ENCODE results near the gene FGF1. TPM values are rescaled to one million over a fixed set of nuclear protein-coding genes. Genes with fewer than 3 reads are reported as not detected.

FGF1 gene
- total RNA-seq, 1 donor from 2014 or later, result not detected

DNA sequence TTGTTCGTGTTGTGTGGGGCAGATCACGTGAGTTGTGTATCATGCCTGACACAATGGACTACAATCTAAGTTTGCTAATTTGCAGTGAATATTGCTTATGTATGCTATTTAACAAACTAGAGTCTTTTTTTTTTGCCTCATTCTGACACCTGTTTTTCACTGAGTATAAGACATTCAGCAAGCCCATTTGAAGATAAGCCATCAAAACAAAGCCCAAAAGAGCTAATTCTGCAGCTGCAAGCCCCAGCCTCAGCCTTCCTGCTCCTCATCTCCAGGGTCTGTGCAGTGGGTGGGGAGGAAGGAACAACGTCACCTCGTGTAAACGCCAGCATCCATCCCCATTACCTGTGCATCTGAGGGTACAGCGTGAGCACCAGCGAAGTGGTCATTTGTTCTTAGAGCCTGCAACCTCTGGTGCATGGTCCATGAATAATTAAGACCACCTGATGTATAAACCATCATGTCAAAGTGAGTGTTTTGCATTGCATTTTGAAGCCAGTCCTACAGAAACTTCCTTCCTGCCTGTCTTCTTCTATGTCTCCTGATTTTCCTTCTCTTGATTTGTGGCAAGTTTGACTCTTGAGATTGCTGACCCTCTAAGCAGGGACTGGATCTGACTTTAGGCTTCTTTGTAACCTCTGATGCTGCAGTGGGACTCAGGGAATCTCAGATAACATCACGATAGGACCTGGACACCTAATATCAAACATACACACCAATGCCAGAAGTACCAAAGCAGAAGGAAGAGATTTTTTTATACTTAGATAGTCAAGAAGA lies 73.2 kb downstream of the FGF1 start:
- Histone ChIP-seq H3F3A (ENCODE audit: low read depth) (no peaks in the 10 kb centered on the region), H3K4me3 (no peak overlapping the region), H3K27ac (no peak overlapping the region), H3K9ac (no peak overlapping the region), H3K4me1 (no peaks in the 10 kb centered on the region), H3K27me3 (no peaks in the 10 kb centered on the region), H3K4me2 (no peak overlapping the region), H3K36me3 (no peaks in the 10 kb centered on the region), H2AFZ (replicated peaks) (no peak overlapping the region), H3K79me2 (ENCODE audit: low read depth) (no peaks in the 10 kb centered on the region), H3K9me3 (ENCODE audit: low read depth) (no peaks in the 10 kb centered on the region), H4K20me1 (ENCODE audit: low read depth) (no peaks in the 10 kb centered on the region)
- Mint-ChIP-seq H3K27me3 (ENCODE audit: insufficient read depth, low read depth) (peaks cover 10% of the 10 kb centered on the region), H3K4me3 (no peak overlapping the region), H3K36me3 (no peaks in the 10 kb centered on the region), H3K9me3 (no peaks in the 10 kb centered on the region), H3K4me1 (peaks cover 4% of the 10 kb centered on the region), H3K27ac (no peak overlapping the region)
- TF ChIP-seq, protein P1, sequence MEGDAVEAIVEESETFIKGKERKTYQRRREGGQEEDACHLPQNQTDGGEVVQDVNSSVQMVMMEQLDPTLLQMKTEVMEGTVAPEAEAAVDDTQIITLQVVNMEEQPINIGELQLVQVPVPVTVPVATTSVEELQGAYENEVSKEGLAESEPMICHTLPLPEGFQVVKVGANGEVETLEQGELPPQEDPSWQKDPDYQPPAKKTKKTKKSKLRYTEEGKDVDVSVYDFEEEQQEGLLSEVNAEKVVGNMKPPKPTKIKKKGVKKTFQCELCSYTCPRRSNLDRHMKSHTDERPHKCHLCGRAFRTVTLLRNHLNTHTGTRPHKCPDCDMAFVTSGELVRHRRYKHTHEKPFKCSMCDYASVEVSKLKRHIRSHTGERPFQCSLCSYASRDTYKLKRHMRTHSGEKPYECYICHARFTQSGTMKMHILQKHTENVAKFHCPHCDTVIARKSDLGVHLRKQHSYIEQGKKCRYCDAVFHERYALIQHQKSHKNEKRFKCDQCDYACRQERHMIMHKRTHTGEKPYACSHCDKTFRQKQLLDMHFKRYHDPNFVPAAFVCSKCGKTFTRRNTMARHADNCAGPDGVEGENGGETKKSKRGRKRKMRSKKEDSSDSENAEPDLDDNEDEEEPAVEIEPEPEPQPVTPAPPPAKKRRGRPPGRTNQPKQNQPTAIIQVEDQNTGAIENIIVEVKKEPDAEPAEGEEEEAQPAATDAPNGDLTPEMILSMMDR (IDR thresholded peaks at IDR 0.05), result no peak
- TF ChIP-seq EZH2phosphoT487 (IDR thresholded peaks at IDR 0.05) (no peak), EZH2 (IDR thresholded peaks at IDR 0.05) (no peak)
- no peak for DNase-seq (ENCODE audit: low spot score)

DNA sequence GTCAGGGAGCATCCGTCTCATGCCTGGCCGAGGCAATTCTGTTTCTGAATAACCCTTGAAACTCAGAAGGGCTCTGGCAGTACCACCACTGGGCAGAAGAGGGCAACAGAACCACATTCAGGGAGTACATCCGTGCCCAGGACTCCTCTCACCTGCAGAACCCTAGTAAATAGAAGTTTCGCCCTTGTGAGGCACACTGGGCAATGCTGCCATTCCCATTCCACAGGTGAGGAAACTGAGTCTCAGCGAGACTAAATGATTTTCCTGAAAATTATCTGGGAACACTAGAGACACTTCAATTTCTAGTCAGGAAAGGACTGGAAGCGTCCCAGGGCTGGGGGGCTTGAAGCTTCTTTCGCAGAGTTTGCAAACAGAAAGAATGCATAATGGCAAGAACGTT lies 74.7 kb downstream of the FGF1 start:
- peaks cover 4% of the 10 kb centered on the region for H3K4me1 Mint-ChIP-seq
- Histone ChIP-seq H3K4me3 (no peak overlapping the region), H3K27ac (no peak overlapping the region), H3K9me3 (ENCODE audit: low read depth) (no peaks in the 10 kb centered on the region), H3F3A (ENCODE audit: low read depth) (no peaks in the 10 kb centered on the region), H3K27me3 (no peaks in the 10 kb centered on the region), H3K4me1 (no peaks in the 10 kb centered on the region), H3K4me2 (no peak overlapping the region), H4K20me1 (ENCODE audit: low read depth) (no peaks in the 10 kb centered on the region), H3K9ac (no peak overlapping the region), H3K36me3 (no peaks in the 10 kb centered on the region), H3K79me2 (ENCODE audit: low read depth) (no peaks in the 10 kb centered on the region), H2AFZ (replicated peaks) (no peak overlapping the region)
- H3K27me3 Mint-ChIP-seq (ENCODE audit: insufficient read depth, low read depth), result peaks cover 10% of the 10 kb centered on the region
- no peaks in the 10 kb centered on the region for H3K9me3 Mint-ChIP-seq
- no peak overlapping the region for H3K27ac Mint-ChIP-seq
- H3K4me3 Mint-ChIP-seq, result no peak overlapping the region
- TF ChIP-seq EZH2phosphoT487 (IDR thresholded peaks at IDR 0.05), result no peak
- TF ChIP-seq, protein P1 (IDR thresholded peaks at IDR 0.05), result peak; percentile 73
- no peaks in the 10 kb centered on the region for H3K36me3 Mint-ChIP-seq
- DNase-seq (ENCODE audit: low spot score), result peak; percentile 69

- no peak for TF ChIP-seq EZH2 (IDR thresholded peaks at IDR 0.05)
- H3K4me2 ChIP-seq, result no peak overlapping the region
Measured at GRCh38 chr5:142610176-142611001, 75.5 kb downstream of the FGF1 start.

More at GRCh38 chr5:142610176-142611001, 75.5 kb downstream of the FGF1 start:
- no peak for DNase-seq (ENCODE audit: low spot score)
- H3K9ac ChIP-seq, result no peak overlapping the region
- Mint-ChIP-seq H3K36me3 (no peaks in the 10 kb centered on the region), H3K27ac (no peak overlapping the region), H3K4me3 (no peak overlapping the region), H3K9me3 (no peaks in the 10 kb centered on the region), H3K27me3 (ENCODE audit: insufficient read depth, low read depth) (peaks cover 10% of the 10 kb centered on the region), H3K4me1 (peaks cover 10% of the 10 kb centered on the region)
- no peaks in the 10 kb centered on the region for H3K36me3 ChIP-seq
- H3K4me3 ChIP-seq, result no peak overlapping the region
- no peaks in the 10 kb centered on the region for H3K4me1 ChIP-seq
- H3K27ac ChIP-seq, result no peak overlapping the region
- H4K20me1 ChIP-seq (ENCODE audit: low read depth), result no peaks in the 10 kb centered on the region
- H3K27me3 ChIP-seq, result no peaks in the 10 kb centered on the region
- H3F3A ChIP-seq (ENCODE audit: low read depth), result no peaks in the 10 kb centered on the region
- no peaks in the 10 kb centered on the region for H3K9me3 ChIP-seq (ENCODE audit: low read depth)
- H2AFZ ChIP-seq (replicated peaks), result no peak overlapping the region
- H3K79me2 ChIP-seq (ENCODE audit: low read depth), result no peaks in the 10 kb centered on the region
